ENCODE measurements around the gene CD200. TPM values are rescaled to one million over a fixed set of nuclear protein-coding genes. Genes with fewer than 3 reads are reported as not detected.

Gene CD200
- 5.4 and 6.9 TPM in 2 replicates for total RNA-seq
- polyA plus RNA-seq: 6.3 and 11.6 TPM in 2 replicates

- Histone ChIP-seq H3K27me3 (no peaks in the 10 kb centered on the region), H3K27ac (no peak within 1 kb of the TSS), H3K36me3 (no peaks in the 10 kb centered on the region), H3K9me3 (ENCODE audit: low read depth) (no peaks in the 10 kb centered on the region), H3K4me1 (ENCODE audit: low read depth) (peaks cover 3% of the 10 kb centered on the region), H3K4me3 (peak within 1 kb of the TSS; percentile 66)
- peak; percentile 73 to 75 for DNase-seq (ENCODE audit: low read depth in 1 of 2, low spot score in 1 of 2)
- TF ChIP-seq CTCF (IDR thresholded peaks at IDR 0.05; ENCODE audit: low read depth, low read length): no peak
Observed at GRCh38 chr3:112333002-112333380, at the start of gene CD200. TSS of gene CD200 (plus strand) at chr3:112333156. CDS start at chr3:112333213, 57 bp downstream.

- Histone ChIP-seq H3K4me1 (ENCODE audit: low read depth) (peaks cover 6% of the 10 kb centered on the region), H3K9me3 (ENCODE audit: low read depth) (no peaks in the 10 kb centered on the region), H3K36me3 (no peaks in the 10 kb centered on the region), H3K27me3 (no peaks in the 10 kb centered on the region), H3K4me3 (no peak overlapping the region), H3K27ac (no peak overlapping the region)
- DNase-seq (ENCODE audit: low read depth in 1 of 2, low spot score in 1 of 2): no peak
- no peak for TF ChIP-seq CTCF (IDR thresholded peaks at IDR 0.05; ENCODE audit: low read depth, low read length)
Observed at GRCh38 chr3:112289011-112289410, 43.9 kb upstream of the CD200 start.

GRCh38 chr3:112293368-112294321 lies 39.3 kb upstream of the CD200 start, which contains the start of gene SLC9C1:
TSS of gene SLC9C1 (minus strand) at chr3:112294216. CDS start at chr3:112286791, 7,425 bp downstream.
- no peak within 1 kb of the TSS for H3K4me3 ChIP-seq
- peaks cover 9% of the 10 kb centered on the region for H3K4me1 ChIP-seq (ENCODE audit: low read depth)
- peak; percentile 64 for TF ChIP-seq CTCF (IDR thresholded peaks at IDR 0.05; ENCODE audit: low read depth, low read length)
- no peaks in the 10 kb centered on the region for H3K27me3 ChIP-seq
- no peaks in the 10 kb centered on the region for H3K36me3 ChIP-seq
- no peaks in the 10 kb centered on the region for H3K9me3 ChIP-seq (ENCODE audit: low read depth)
- H3K27ac ChIP-seq: peak within 1 kb of the TSS; percentile 82
- peak; percentile 79 to 92 for DNase-seq (ENCODE audit: low read depth in 1 of 2, low spot score in 1 of 2)

- H3K27ac ChIP-seq: no peak overlapping the region
- no peak for DNase-seq (ENCODE audit: low read depth in 1 of 2, low spot score in 1 of 2)
- H3K9me3 ChIP-seq (ENCODE audit: low read depth): no peaks in the 10 kb centered on the region
- H3K4me1 ChIP-seq (ENCODE audit: low read depth): peaks cover 26% of the 10 kb centered on the region
- no peak for TF ChIP-seq CTCF (IDR thresholded peaks at IDR 0.05; ENCODE audit: low read depth, low read length)
- no peak overlapping the region for H3K4me3 ChIP-seq
- H3K27me3 ChIP-seq: no peaks in the 10 kb centered on the region
- H3K36me3 ChIP-seq: no peaks in the 10 kb centered on the region
Observed at GRCh38 chr3:112297714-112298113, 35.2 kb upstream of the CD200 start.

- no peaks in the 10 kb centered on the region for H3K27me3 ChIP-seq
- no peak for DNase-seq (ENCODE audit: low read depth in 1 of 2, low spot score in 1 of 2)
- H3K36me3 ChIP-seq: no peaks in the 10 kb centered on the region
- H3K27ac ChIP-seq: no peak overlapping the region
- no peaks in the 10 kb centered on the region for H3K9me3 ChIP-seq (ENCODE audit: low read depth)
- TF ChIP-seq CTCF (IDR thresholded peaks at IDR 0.05; ENCODE audit: low read depth, low read length): no peak
- H3K4me3 ChIP-seq: no peak overlapping the region
- peaks cover 24% of the 10 kb centered on the region for H3K4me1 ChIP-seq (ENCODE audit: low read depth)
Observed at GRCh38 chr3:112298781-112299180, 34.2 kb upstream of the CD200 start.

All from cardiac muscle cell (in vitro differentiated cells and primary cell).